DND-41 (cell line): ENCODE results near the gene CTPS2.

Experiments used
- EZH2 ChIP-seq: IDR thresholded peaks from 3 replicates; pipeline ENCODE4 v1.6.1; 2012; ENCODE audit warnings: borderline replicate concordance, low read depth, mild to moderate bottlenecking, moderate library complexity, low read length, inconsistent platforms; ENCODE audit not compliant: severe bottlenecking
- TF ChIP-seq, protein P1 (sequence below): IDR thresholded peaks from 2 replicates; pipeline ENCODE4 v1.5.1; 2012; ENCODE audit warnings: borderline replicate concordance, low read length, moderate library complexity, mild to moderate bottlenecking; ENCODE audit not compliant: poor library complexity, severe bottlenecking; ENCODE audit errors: extremely low read depth

- TF ChIP-seq, protein P1, sequence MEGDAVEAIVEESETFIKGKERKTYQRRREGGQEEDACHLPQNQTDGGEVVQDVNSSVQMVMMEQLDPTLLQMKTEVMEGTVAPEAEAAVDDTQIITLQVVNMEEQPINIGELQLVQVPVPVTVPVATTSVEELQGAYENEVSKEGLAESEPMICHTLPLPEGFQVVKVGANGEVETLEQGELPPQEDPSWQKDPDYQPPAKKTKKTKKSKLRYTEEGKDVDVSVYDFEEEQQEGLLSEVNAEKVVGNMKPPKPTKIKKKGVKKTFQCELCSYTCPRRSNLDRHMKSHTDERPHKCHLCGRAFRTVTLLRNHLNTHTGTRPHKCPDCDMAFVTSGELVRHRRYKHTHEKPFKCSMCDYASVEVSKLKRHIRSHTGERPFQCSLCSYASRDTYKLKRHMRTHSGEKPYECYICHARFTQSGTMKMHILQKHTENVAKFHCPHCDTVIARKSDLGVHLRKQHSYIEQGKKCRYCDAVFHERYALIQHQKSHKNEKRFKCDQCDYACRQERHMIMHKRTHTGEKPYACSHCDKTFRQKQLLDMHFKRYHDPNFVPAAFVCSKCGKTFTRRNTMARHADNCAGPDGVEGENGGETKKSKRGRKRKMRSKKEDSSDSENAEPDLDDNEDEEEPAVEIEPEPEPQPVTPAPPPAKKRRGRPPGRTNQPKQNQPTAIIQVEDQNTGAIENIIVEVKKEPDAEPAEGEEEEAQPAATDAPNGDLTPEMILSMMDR: no peak
- no peak for TF ChIP-seq EZH2
Observed at GRCh38 chrX:16651391-16652024, 61.0 kb downstream of the CTPS2 start.
